ENCODE measurements around the gene MDN1.

MDN1 gene

GRCh38 chr6:89782222-89782621 is 37.4 kb downstream of the MDN1 start:
- no peak for TF ChIP-seq CTCF (IDR thresholded peaks at IDR 0.05; ENCODE audit: low read depth, low read length, missing control alignments)
- DNase-seq (ENCODE audit: extremely low read depth, low read depth): no peak
- no peak overlapping the region for H3K4me3 ChIP-seq (replicated peaks; ENCODE audit: low read depth, low read length)

GRCh38 chr6:89781070-89782034 is 38.2 kb downstream of the MDN1 start:
- DNase-seq (ENCODE audit: extremely low read depth, low read depth): no peak
- TF ChIP-seq CTCF (IDR thresholded peaks at IDR 0.05; ENCODE audit: low read depth, low read length, missing control alignments): no peak

GRCh38 chr6:89777455-89777854 is 42.1 kb downstream of the MDN1 start:
- H3K4me3 ChIP-seq (replicated peaks; ENCODE audit: low read depth, low read length): no peak overlapping the region
- DNase-seq (ENCODE audit: extremely low read depth, low read depth): no peak
- TF ChIP-seq CTCF (IDR thresholded peaks at IDR 0.05; ENCODE audit: low read depth, low read length, missing control alignments): no peak

More at GRCh38 chr6:89781070-89782034, 38.2 kb downstream of the MDN1 start:
- no peak overlapping the region for H3K4me3 ChIP-seq (replicated peaks; ENCODE audit: low read depth, low read length)

GRCh38 chr6:89776583-89777233 is 42.9 kb downstream of the MDN1 start:
- no peak for TF ChIP-seq CTCF (IDR thresholded peaks at IDR 0.05; ENCODE audit: low read depth, low read length, missing control alignments)
- no peak for DNase-seq (ENCODE audit: extremely low read depth, low read depth)
- H3K4me3 ChIP-seq (replicated peaks; ENCODE audit: low read depth, low read length): no peak overlapping the region

- no peak for TF ChIP-seq CTCF (IDR thresholded peaks at IDR 0.05; ENCODE audit: low read depth, low read length, missing control alignments)
Observed at GRCh38 chr6:89775150-89775549, 44.4 kb downstream of the MDN1 start.

GRCh38 chr6:89769572-89769971 is 50.0 kb downstream of the MDN1 start:
- no peak overlapping the region for H3K4me3 ChIP-seq (replicated peaks; ENCODE audit: low read depth, low read length)
- DNase-seq (ENCODE audit: extremely low read depth, low read depth): no peak
- TF ChIP-seq CTCF (IDR thresholded peaks at IDR 0.05; ENCODE audit: low read depth, low read length, missing control alignments): no peak

More at GRCh38 chr6:89775150-89775549, 44.4 kb downstream of the MDN1 start:
- DNase-seq (ENCODE audit: extremely low read depth, low read depth): no peak
- H3K4me3 ChIP-seq (replicated peaks; ENCODE audit: low read depth, low read length): no peak overlapping the region
